NCI-H1048 (cell line): ENCODE results near the gene C11orf71.
A peak's percentile ranks its signal among the peaks of the same experiment; 100 is the strongest.

ENCODE experiments used
- DNase-seq: peaks from one replicate; lab custom pipeline; 2025; lab: John Stamatoyannopoulos, UW

C11orf71 gene, protein sequence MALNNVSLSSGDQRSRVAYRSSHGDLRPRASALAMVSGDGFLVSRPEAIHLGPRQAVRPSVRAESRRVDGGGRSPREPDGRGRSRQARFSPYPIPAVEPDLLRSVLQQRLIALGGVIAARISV

DNA sequence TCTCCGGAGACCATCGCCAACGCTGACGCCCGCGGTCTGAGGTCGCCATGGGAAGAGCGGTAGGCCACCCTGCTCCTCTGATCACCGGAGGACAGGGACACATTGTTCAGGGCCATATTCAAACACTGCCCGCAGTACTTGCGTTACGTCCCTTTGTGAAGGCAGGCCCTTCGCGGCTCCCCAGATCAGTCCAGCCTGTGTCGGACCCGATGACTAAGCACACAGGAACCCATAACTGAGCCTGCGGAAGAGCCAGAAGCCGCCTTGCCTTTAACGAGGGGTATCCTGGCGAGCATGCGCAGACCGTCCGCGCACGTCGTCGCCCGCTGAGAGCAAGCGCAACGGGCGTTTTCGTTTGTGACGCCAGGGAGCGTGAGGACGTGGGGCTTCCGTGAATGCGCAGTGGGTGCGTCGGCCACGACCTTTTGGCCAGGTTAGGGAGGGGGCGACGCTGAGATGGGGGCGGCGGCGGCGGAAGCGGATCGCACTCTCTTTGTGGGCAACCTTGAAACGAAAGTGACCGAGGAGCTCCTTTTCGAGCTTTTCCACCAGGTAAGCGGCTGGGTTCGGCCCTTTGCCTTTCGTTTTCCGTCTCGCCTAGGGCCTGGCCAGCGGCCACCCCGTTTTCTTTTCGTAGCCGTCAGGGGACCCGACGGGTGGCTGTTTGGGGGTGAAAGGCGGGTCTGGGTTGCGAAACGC lies at the start of gene C11orf71, which contains the start of gene RBM7:
TSS of gene C11orf71 (minus strand) at position 296 of the 699 bp plus-strand sequence. CDS start at position 116, 180 bp downstream.
TSS of gene RBM7 (plus strand) at position 451 of the 699 bp plus-strand sequence. CDS start at position 457, 6 bp downstream.
- DNase-seq: peak; percentile 80

DNA sequence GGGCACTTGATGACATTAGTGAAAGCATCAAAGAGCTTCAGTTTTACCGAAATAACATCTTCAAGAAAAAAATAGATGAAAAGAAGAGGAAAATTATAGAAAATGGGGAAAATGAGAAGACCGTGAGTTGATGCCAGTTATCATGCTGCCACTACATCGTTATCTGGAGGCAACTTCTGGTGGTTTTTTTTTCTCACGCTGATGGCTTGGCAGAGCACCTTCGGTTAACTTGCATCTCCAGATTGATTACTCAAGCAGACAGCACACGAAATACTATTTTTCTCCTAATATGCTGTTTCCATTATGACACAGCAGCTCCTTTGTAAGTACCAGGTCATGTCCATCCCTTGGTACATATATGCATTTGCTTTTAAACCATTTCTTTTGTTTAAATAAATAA lies 49.5 kb upstream of the C11orf71 start:
- no peak for DNase-seq

DNA sequence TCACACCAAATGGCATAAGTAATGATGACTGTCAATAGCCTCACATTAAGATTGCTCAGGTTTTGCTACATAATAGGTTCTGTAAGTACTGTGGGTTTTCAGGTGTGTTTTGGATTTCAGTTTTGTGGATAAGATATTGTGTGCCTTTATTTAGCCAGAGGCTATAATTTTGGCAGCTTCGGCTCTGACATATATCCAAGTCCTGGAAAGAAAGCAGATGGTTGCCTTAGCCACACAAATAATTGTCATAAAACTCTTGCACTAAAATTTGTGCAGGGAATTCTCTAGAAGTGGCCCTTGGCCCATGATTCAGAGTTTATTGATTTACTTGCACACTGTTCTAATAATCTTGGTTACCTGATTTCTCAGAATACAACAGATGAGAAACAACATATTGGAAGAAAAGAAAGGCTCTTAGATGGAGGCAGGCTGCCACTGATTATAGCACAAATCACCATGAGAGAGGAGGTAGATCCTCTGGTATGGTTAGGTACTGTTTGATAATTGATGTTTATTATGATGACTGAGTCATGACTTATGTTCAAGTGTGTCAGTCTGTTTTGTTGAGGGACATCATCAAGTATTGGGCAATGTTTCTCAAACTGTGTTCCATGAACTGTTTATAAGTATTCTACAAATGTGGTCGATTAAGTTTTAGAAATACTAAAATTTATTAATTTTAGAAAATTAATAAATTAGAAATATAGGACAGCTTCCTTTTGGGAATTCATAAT lies 48.6 kb upstream of the C11orf71 start:
- DNase-seq: no peak

DNA sequence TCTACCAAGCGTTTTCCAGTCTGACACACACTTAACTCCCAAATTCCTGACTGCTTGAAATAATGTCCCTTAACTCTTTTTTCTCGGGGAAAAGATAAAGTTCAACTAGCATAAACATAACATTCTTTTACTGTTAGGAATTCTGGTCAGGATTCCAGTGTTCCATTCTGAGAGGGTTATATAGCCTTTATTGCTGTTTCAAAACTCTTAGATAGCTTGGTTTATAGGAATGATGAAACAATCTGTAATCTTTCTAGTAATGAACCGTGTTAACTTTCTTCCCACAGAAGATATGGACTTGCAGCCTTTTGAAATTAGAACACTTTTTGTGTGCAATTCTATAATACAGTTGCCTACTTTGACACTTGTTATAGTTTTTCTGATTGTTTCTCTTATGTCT lies 47.6 kb upstream of the C11orf71 start:
- no peak for DNase-seq

DNA sequence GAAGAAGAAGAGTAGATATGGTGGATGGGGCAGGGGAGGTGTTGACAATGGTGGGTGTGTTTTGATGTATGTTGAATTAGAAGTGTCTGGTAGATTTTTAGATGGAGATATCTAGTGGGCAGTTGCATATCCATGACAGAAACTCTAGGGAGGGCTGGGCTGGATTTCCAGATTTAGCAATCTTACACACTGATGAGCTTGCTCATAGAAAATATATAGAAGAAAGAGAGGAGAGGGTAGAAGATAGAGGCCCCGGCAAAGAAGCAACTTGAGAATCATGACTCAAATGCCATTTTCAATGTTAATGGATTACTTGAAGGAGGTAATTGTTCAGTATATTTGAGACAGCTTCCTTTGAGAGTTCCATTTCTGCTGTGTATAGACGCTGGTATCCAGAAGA lies 47.1 kb upstream of the C11orf71 start:
- DNase-seq: no peak

DNA sequence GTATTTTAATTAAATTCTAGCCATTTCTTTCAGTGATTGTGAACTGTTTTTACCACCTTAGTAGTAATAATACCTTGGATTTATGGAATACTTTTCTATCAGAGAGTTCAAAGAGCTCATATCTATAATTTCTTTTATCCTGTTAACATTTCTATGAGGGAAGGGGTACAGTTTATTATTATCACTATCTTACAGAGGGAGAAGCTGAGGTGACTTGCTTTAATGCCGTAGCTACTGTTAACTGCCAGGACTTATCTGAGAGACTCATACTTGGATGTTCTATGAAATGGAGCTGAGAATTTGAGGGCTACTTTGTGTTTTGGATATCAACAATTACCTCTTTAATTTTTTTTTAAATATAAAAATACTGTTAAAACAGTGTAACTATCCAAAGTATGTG lies 42.2 kb upstream of the C11orf71 start:
- no peak for DNase-seq

DNA sequence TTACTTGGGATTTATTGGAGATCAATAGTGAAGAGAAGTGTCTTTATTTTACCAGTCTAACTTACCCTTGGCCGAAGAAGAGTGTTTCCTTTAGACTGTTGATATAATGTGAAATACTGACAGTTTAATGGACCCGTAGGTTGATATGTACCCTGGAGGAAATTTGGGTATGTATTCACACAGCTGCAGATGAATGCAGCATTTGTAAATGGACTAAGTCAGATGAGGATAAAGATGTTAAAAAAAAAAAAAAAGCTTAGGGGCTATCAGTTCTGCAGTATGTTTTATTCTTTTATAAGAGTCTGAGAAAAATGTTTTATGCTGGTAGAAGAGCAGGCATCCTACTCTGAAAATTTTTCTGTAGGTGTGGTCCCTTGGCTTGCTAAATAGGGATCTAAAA lies 41.6 kb upstream of the C11orf71 start:
- DNase-seq: no peak

DNA sequence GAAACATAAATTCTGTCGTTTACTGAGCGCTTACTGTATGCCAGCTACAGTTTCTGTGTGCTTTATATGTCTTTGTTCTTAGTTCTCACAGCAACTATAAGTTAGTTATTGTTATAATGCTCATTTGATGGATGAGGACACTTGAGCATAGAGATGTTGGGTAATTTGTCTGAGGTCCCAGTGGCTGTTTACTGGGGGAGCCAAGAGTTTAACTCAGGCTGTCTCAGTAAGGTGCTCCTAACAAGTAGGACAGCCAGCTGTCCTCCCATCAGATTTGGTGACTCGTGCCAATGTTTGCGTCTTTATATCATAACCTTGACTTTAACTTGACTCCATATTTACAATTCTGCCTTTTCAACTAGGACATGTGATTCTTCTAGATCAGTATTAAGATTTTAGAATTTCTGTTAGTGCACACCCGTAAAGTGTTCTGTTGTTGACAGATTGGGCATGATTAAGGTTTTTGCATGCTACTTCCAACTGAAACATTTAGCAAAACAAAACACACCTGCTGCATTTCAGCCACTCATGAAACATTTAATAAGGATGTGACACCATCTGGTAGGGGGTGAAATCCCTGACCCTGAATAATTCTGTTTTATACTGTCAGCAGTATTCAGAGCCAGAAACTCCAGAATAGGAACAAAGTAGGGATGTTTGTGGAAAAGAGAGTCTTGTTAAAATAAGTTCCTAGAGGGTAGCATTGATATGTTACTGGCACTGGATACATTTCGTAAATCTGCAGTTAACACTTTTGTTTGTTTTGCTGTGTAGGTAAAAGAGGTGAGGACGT lies 40.9 kb upstream of the C11orf71 start:
- no peak for DNase-seq

DNA sequence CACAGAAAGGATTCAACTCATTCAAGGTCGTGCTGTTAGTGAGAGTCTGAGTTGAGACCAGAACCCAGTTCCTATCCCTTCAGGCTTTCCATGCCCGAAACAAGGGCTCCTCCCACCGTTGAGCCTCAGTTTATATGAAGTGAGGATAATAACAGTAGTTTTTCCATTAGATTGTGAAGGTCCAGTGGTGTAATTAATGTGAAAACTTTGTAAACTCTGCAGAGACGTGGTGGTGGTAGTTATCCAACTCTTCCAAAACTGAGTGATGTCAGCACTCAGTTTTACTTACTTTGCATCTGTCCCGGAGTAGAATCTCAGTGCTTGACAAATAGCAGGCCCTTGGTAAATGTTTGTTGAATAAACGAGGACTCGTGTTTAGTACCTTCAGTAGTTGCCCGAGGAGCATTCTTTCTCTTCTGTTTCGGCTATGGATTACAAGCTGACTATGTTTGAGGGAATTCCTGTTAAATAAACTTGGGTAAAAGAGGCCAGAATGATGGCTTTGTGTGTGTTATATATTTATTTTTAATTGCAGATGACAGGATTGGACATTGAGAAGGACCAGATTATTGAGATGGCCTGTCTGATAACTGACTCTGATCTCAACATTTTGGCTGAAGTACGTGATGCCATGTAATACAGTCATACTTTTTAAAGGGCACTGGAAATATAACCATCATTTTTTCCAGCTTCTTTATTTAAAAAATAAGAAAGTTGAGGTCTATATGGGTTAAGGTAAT lies 40.0 kb upstream of the C11orf71 start:
- no peak for DNase-seq

DNA sequence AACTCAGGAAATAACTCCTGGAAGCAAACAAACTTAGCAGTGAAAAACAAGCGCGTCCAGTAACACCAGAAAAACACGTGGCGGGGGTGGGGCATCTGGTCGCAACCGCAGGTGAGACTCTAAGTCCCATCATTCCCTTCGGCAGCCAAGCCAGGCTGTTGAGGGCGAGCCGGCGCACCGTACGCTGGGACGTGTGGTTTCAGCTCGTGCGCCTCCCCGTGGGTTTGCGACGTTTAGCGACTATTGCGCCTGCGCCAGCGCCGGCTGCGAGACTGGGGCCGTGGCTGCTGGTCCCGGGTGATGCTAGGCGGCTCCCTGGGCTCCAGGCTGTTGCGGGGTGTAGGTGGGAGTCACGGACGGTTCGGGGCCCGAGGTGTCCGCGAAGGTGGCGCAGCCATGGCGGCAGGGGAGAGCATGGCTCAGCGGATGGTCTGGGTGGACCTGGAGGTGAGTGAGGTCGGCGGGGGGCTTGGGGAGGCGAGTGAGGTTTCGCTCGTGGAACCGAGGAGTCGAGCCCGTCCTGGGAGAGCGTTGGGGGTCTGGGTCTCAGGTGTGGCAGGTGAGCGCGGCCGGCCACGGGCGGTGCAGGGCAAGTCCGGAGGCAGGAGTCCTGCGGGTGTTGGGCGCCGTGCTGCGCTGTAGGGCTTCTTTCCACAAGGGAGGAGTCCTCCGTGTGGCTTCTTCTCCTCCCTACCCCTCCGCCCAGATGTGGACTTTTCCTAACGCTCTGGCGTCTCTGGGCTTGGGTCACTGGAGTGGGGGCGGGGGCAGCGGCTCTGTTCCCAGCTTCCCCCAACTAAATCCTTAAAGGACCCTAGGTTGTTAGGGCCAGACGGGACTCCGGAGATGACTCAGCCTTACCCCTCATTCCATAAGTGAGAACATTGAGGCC lies 39.2 kb upstream of the C11orf71 start, which contains the start of gene REXO2:
TSS of gene REXO2 (plus strand) at position 239 of the 892 bp plus-strand sequence. CDS start at position 301, 62 bp downstream.
- DNase-seq: peak; percentile 81

DNA sequence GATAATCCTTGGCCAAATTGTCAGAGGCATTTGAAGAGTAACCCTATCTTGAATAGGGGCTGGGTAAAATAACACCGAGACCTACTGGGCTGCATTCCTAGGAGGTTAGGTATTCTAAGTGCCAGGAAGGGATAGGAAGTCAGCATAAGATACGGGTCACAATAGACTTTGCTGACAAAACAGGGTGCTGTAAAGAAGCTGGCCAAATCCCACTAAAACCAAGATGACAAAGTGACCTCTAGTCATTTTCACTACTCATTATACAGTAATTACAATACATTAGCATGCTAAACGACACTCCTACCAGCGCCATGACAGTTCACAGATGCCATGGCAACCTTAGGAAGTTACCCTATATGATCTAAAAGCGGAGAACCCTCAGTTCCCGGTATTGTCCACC lies 38.0 kb upstream of the C11orf71 start:
- DNase-seq: no peak

DNA sequence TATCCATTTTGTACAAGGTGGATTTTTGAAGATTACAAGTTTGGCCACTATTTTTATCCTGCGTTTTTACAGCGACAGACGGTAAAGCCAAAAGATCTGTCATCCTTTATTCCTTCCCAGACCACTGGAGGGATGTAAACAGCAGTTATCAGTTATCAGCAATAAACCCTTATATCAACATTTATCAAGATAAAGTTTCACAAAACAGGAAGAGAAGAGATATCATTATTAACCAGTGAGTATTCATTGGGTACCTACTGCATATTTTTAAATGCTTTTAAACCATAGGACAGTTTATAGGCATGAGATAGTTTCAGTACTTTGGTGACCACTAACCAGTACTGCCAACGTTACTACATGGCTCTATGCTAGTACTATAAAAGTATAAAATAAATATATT lies 33.1 kb upstream of the C11orf71 start:
- no peak for DNase-seq

DNA sequence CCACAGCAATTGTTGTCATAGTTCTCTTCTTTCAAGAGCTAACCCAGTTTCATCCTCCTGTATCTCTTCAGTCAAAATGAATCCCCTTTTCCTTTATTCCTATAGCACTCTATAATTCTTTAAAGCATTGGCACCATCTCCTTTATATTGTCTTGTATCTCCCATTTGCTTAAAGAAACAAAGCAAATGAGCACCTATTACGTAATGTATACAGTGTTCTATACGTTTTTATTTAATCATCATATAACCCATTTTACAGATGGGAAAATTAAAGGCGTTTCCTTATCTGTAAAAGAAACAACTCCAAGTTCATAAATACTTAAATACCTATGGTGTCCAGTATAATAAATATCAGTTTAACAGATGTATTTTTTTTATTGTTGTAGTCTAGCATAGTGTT lies 32.6 kb upstream of the C11orf71 start:
- no peak for DNase-seq

DNA sequence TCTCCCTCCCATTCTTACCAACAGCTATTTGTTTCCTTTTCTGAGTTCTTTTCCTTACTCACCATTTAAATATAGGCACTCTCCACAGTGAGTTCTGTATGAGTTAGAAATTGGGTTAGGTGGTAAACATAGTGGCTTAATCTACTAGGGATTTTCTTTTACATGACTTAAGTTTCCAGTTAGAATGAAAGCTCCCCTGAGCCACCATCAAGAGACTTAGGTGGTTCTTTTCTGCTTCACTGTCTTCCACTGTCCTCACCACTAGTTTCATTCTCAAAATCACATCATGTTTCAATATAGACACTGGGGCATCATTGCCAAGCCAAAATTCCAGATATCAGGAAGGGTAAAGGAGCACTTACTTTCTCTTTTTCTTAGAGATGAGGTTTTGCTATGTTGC lies 30.0 kb upstream of the C11orf71 start:
- DNase-seq: no peak

DNA sequence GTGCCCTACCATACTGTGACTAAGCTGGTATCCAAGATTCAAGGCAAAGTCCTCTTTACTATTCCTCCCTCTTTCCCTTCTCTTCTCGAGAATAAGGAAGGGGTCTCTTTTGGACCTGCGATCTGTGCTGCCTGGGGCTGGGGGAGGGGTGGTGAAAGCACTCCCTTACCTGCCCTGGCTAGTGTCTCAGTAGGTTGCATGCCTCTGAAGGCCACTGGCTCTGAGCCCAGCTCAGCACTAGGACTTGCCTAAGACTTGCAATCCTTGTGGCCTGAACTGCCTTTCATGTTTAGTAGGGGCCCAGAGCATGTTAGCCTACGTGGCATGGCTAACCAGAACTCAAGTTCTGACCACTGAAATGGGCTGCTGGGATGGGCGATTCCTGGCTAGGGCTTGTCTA lies 26.0 kb upstream of the C11orf71 start:
- no peak for DNase-seq

DNA sequence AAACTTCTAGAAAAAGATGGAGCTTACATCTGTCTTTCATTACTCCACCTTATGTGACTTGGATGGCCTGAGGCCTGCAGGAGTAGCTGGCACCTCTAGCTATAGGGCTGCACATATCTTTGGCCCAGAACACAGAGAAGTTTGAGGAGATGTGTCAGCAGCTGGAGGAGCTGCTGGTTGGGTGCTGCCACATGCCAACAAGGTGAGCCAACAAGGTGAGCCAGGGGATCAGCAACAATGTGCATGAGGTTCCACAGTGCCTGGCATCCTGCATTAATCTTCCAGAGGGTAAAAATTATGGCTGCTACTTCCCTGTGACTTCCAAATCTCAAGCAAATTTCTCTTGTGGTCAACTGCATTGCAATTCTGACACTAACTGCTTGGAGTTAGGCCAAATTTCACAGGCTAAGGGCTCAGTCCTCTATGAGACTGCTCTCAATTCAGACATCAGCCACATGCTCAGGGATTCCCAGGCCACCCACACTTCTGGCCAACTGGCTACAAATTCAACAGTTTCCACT lies 16.2 kb upstream of the C11orf71 start:
- DNase-seq: no peak

DNA sequence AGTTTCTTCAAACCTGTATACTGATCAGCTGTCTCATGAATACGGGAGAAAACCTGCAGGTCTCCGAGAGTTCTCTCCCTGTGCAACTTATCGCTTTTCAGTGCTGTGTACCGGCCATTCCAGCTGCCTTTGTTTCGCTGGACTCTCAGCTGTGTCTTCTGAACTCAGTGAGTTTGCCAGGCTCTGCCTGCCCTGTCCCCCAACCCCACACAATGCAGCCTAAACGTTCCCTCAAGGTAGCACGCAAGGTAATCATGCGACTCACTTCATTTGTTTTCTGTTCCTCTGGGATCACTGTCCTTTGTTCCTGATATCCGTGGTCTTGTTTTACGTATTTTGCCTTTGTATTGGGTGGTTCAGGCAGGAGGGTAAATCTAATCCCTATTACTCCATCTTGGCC lies 13.6 kb upstream of the C11orf71 start:
- DNase-seq: no peak

DNA sequence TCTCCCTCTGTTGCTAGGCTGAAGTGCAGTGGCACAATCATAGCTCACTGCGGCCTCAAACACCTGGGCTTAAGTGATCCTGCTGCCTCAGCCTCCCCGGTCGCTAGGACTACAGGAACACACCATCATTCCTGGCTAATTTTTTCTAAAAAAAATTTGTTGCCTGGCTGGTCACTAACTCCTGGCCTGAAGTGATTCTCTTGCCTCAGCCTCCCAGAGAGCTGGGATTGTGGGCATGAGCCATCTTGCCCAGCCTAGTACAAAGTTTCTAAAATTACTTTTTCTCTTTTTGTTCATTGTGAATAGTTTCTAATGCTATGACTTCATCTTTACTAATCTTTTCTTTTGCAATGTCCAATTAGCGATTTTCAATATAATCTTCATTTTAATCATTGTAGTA lies 12.6 kb upstream of the C11orf71 start:
- no peak for DNase-seq

DNA sequence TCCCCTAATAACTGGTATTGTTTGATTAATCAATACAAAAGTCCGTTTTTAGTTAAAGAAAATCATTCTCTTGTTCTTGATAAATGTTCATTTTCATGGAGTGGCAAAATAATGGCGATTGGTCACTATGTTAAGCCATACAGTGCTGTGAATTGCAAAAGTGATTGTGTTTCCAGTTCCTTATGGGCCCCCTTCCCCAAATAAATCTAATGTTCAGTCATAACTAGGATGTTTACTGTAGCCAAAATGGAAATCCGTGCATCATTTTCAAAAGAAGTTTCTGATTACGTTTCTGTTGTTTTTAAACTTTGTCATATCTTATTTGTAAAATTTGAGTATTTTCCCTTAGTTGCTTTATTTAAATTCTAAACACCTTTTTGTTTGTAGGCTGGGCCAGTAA lies 1.0 kb upstream of the C11orf71 start:
- no peak for DNase-seq

DNA sequence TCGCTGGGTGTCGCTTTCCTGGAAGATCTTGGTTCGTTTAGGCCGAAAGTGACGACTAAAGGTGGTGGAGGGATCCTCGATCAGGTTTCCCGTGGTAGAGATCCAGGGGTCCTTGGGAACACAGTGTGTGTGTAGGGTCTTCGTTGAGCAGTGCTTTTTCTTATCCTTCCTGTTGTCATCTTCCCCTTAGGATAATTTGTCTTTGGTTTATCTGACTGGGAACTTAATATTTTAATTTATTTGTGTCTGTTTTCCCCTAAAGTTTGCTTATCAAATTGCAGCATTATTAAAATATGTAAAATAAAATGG lies 558 bp upstream of the C11orf71 start:
- no peak for DNase-seq
